Measurements from ENCODE around the gene DPY19L3. TPM values are rescaled to one million over a fixed set of nuclear protein-coding genes. Genes with fewer than 3 reads are reported as not detected.

Gene DPY19L3
- total RNA-seq, 2 experiments from 2014 or later = 8.3 to 9.5 TPM

- Mint-ChIP-seq H3K4me3 (peak overlapping the region; percentile 82), H3K27me3 (no peaks in the 10 kb centered on the region), H3K27ac (no peak overlapping the region), H3K36me3 (ENCODE audit: low read depth) (peaks cover 5% of the 10 kb centered on the region), H3K4me1 (peaks cover 26% of the 10 kb centered on the region), H3K9me3 (no peaks in the 10 kb centered on the region)
- DNase-seq = no peak
- ChIA-PET CTCF (no interaction called here), POLR2A (interaction anchor here (3.2 kb wide), 1 partner anchor 53 kb away, joined by 10 read pairs; no protein-coding TSS in a partner anchor)
These were observed 2.1 kb upstream of the DPY19L3 start for GRCh38 chr19:32403291-32403995.

- H3K36me3 Mint-ChIP-seq (ENCODE audit: low read depth) = peaks cover 9% of the 10 kb centered on the region
- peak overlapping the region; percentile 77 for H3K27ac Mint-ChIP-seq
- H3K9me3 Mint-ChIP-seq = no peaks in the 10 kb centered on the region
- ChIA-PET CTCF (no interaction called here), POLR2A (interaction anchor here (1.8 to 3.2 kb wide), 3 partner anchors 20 to 60 kb away, joined by 8 to 37 read pairs (median 10); partner anchors contain the start of gene ZNF507)
- DNase-seq = no peak
- peaks cover 26% of the 10 kb centered on the region for H3K4me1 Mint-ChIP-seq
- no peaks in the 10 kb centered on the region for H3K27me3 Mint-ChIP-seq
- peak overlapping the region; percentile 82 for H3K4me3 Mint-ChIP-seq
These were observed 1.2 kb upstream of the DPY19L3 start for GRCh38 chr19:32404213-32404932.

GRCh38 chr19:32404933-32405430 is 588 bp upstream of the DPY19L3 start:
- CTCF ChIA-PET = no interaction called here

GRCh38 chr19:32406161-32407003 is 812 bp downstream of the DPY19L3 start:
- Mint-ChIP-seq H3K27me3 (no peaks in the 10 kb centered on the region), H3K4me3 (peak overlapping the region; percentile 78), H3K36me3 (ENCODE audit: low read depth) (peaks cover 20% of the 10 kb centered on the region), H3K27ac (peak overlapping the region; percentile 71), H3K9me3 (no peaks in the 10 kb centered on the region), H3K4me1 (peaks cover 25% of the 10 kb centered on the region)
- ChIA-PET CTCF (no interaction called here), POLR2A (interaction anchor here (0.9 to 3.2 kb wide), 19 partner anchors 13 to 770 kb away, joined by 3 to 37 read pairs (median 4); partner anchors contain the start of genes PDCD5 and ZNF507)
- DNase-seq = no peak

More at GRCh38 chr19:32404933-32405430, 588 bp upstream of the DPY19L3 start:
- Mint-ChIP-seq H3K36me3 (ENCODE audit: low read depth) (peaks cover 15% of the 10 kb centered on the region), H3K4me3 (peak overlapping the region; percentile 82), H3K9me3 (no peaks in the 10 kb centered on the region), H3K27ac (peak overlapping the region; percentile 77), H3K27me3 (no peaks in the 10 kb centered on the region), H3K4me1 (peaks cover 26% of the 10 kb centered on the region)
- no peak for DNase-seq
- POLR2A ChIA-PET = interaction anchor here (0.7 to 3.2 kb wide), 25 partner anchors 9 to 772 kb away, joined by 3 to 37 read pairs (median 4); partner anchors contain the start of genes NUDT19, PDCD5, RGS9BP and ZNF507

- ChIA-PET POLR2A (no interaction called here), CTCF (no interaction called here)
- Mint-ChIP-seq H3K4me3 (peak overlapping the region; percentile 78), H3K9me3 (no peaks in the 10 kb centered on the region), H3K36me3 (ENCODE audit: low read depth) (peaks cover 20% of the 10 kb centered on the region), H3K4me1 (peaks cover 25% of the 10 kb centered on the region), H3K27ac (peak overlapping the region; percentile 68), H3K27me3 (no peaks in the 10 kb centered on the region)
- DNase-seq = no peak
These were observed 1.7 kb downstream of the DPY19L3 start for GRCh38 chr19:32407004-32407992.

- H3K27me3 Mint-ChIP-seq = no peaks in the 10 kb centered on the region
- ChIA-PET CTCF (no interaction called here), POLR2A (no interaction called here)
- H3K27ac Mint-ChIP-seq = no peak overlapping the region
- peaks cover 5% of the 10 kb centered on the region for H3K36me3 Mint-ChIP-seq (ENCODE audit: low read depth)
- no peaks in the 10 kb centered on the region for H3K4me1 Mint-ChIP-seq
- H3K4me3 Mint-ChIP-seq = no peak overlapping the region
- no peak for DNase-seq
- no peaks in the 10 kb centered on the region for H3K9me3 Mint-ChIP-seq
These were observed 9.7 kb downstream of the DPY19L3 start for GRCh38 chr19:32415246-32415645.

- no peak for DNase-seq
- no peak overlapping the region for H3K27ac Mint-ChIP-seq
- CTCF ChIA-PET = no interaction called here
- H3K9me3 Mint-ChIP-seq = no peaks in the 10 kb centered on the region
- H3K4me3 Mint-ChIP-seq = no peak overlapping the region
- peaks cover 5% of the 10 kb centered on the region for H3K36me3 Mint-ChIP-seq (ENCODE audit: low read depth)
- H3K4me1 Mint-ChIP-seq = no peaks in the 10 kb centered on the region
- no peaks in the 10 kb centered on the region for H3K27me3 Mint-ChIP-seq
- POLR2A ChIA-PET = interaction anchor here (1.4 kb wide), 1 partner anchor 10 kb away, joined by 5 read pairs; the partner anchor contains the start of gene DPY19L3
These were observed 10.1 kb downstream of the DPY19L3 start for GRCh38 chr19:32415669-32416068.

GRCh38 chr19:32416749-32417456 is 11.3 kb downstream of the DPY19L3 start:
- Mint-ChIP-seq H3K27ac (no peak overlapping the region), H3K36me3 (ENCODE audit: low read depth) (no peaks in the 10 kb centered on the region), H3K9me3 (no peaks in the 10 kb centered on the region), H3K4me3 (no peak overlapping the region), H3K27me3 (no peaks in the 10 kb centered on the region), H3K4me1 (peaks cover 5% of the 10 kb centered on the region)
- no peak for DNase-seq
- CTCF ChIA-PET = no interaction called here
- POLR2A ChIA-PET = interaction anchor here (0.5 to 1.4 kb wide), 2 partner anchors 12 to 15 kb away, joined by 3 to 5 read pairs; partner anchors contain the start of gene DPY19L3

GRCh38 chr19:32418155-32418554 is 12.6 kb downstream of the DPY19L3 start:
- DNase-seq = no peak
- no peaks in the 10 kb centered on the region for H3K27me3 Mint-ChIP-seq
- H3K9me3 Mint-ChIP-seq = no peaks in the 10 kb centered on the region
- ChIA-PET POLR2A (no interaction called here), CTCF (no interaction called here)
- H3K4me3 Mint-ChIP-seq = no peak overlapping the region
- H3K36me3 Mint-ChIP-seq (ENCODE audit: low read depth) = no peaks in the 10 kb centered on the region
- H3K4me1 Mint-ChIP-seq = peaks cover 10% of the 10 kb centered on the region
- H3K27ac Mint-ChIP-seq = no peak overlapping the region

GRCh38 chr19:32421589-32422361 is 16.2 kb downstream of the DPY19L3 start:
- Mint-ChIP-seq H3K27ac (peak overlapping the region; percentile 36), H3K4me1 (peaks cover 10% of the 10 kb centered on the region), H3K4me3 (no peak overlapping the region), H3K36me3 (ENCODE audit: low read depth) (no peaks in the 10 kb centered on the region), H3K9me3 (no peaks in the 10 kb centered on the region), H3K27me3 (no peaks in the 10 kb centered on the region)
- CTCF ChIA-PET = no interaction called here
- DNase-seq = no peak
- POLR2A ChIA-PET = interaction anchor here (1.1 kb wide), 1 partner anchor 16 kb away, joined by 6 read pairs; the partner anchor contains the start of gene DPY19L3

GRCh38 chr19:32422435-32422834 is 16.9 kb downstream of the DPY19L3 start:
- no peak overlapping the region for H3K27ac Mint-ChIP-seq
- no peaks in the 10 kb centered on the region for H3K27me3 Mint-ChIP-seq
- H3K9me3 Mint-ChIP-seq = no peaks in the 10 kb centered on the region
- ChIA-PET CTCF (no interaction called here), POLR2A (interaction anchor here (1.1 kb wide), 1 partner anchor 17 kb away, joined by 6 read pairs; the partner anchor contains the start of gene DPY19L3)
- no peak for DNase-seq
- peaks cover 10% of the 10 kb centered on the region for H3K4me1 Mint-ChIP-seq
- H3K36me3 Mint-ChIP-seq (ENCODE audit: low read depth) = no peaks in the 10 kb centered on the region
- no peak overlapping the region for H3K4me3 Mint-ChIP-seq

Measured in activated CD4-positive, alpha-beta memory T cell treated with anti-CD3 and anti-CD28 coated beads, Interleukin-2, amount 10 ng/mL, durations not matched to agents 7 days and 5 days (primary cell).